Head of caudate nucleus (tissue), 42 donors: ENCODE measurements around the gene GARNL3.

Experiments
- DNase-seq, 42 donors: peaks; one replicate each; pipeline versions ENCODE4 v3.0.0 to v3.0.0-alpha.2; 2020 to 2021; ENCODE audit warnings: mixed read lengths in 7 of 42
- intact Hi-C: fragments of 100-400 bp; cut with DNase I; formaldehyde crosslinking; loops from one replicate; pipeline ENCODE4 v1.15.0; 2022

GARNL3 gene

GRCh38 chr9:127267793-127268525 lies 3.4 kb downstream of the GARNL3 start:
- DNase-seq, result peak in 5 of 42 donors; percentile 19 to 50 (median 30)
- intact Hi-C loops, result no loop called here

- intact Hi-C loops, result no loop called here
Observed at GRCh38 chr9:127269449-127269848, 4.9 kb downstream of the GARNL3 start.

GRCh38 chr9:127273326-127273725 lies 8.8 kb downstream of the GARNL3 start:
- intact Hi-C loops, result no loop called here

More at GRCh38 chr9:127269449-127269848, 4.9 kb downstream of the GARNL3 start:
- no peak for DNase-seq

GRCh38 chr9:127277099-127277498 lies 12.5 kb downstream of the GARNL3 start:
- intact Hi-C loops, result no loop called here
- DNase-seq, result no peak

More at GRCh38 chr9:127273326-127273725, 8.8 kb downstream of the GARNL3 start:
- no peak for DNase-seq

GRCh38 chr9:127277770-127278169 lies 13.2 kb downstream of the GARNL3 start:
- peak in 1 of 42 donors; percentile 61 for DNase-seq
- intact Hi-C loops, result no loop called here

GRCh38 chr9:127278372-127278771 lies 13.8 kb downstream of the GARNL3 start:
- DNase-seq, result no peak
- intact Hi-C loops, result no loop called here

- DNase-seq, result peak in 1 of 42 donors; percentile 25
- intact Hi-C loops, result no loop called here
Observed at GRCh38 chr9:127279717-127280285, 15.2 kb downstream of the GARNL3 start.

GRCh38 chr9:127280880-127281660 lies 16.5 kb downstream of the GARNL3 start:
- DNase-seq, result peak in 1 of 42 donors; percentile 30
- intact Hi-C loops, result no loop called here

GRCh38 chr9:127281891-127282290 lies 17.3 kb downstream of the GARNL3 start:
- no peak for DNase-seq
- intact Hi-C loops, result no loop called here

GRCh38 chr9:127282611-127283010 lies 18.0 kb downstream of the GARNL3 start:
- DNase-seq, result no peak
- intact Hi-C loops, result no loop called here

- DNase-seq, result no peak
- intact Hi-C loops, result no loop called here
Observed at GRCh38 chr9:127283135-127283534, 18.6 kb downstream of the GARNL3 start.

- DNase-seq, result peak in 41 of 42 donors; percentile 38 to 83 (median 62)
- intact Hi-C loops, result no loop called here
Observed at GRCh38 chr9:127283917-127284497, 19.4 kb downstream of the GARNL3 start.

GRCh38 chr9:127285965-127286364 lies 21.4 kb downstream of the GARNL3 start:
- intact Hi-C loops, result no loop called here
- no peak for DNase-seq

- DNase-seq, result peak in 1 of 42 donors; percentile 19
Observed at GRCh38 chr9:127290561-127291065, 26.0 kb downstream of the GARNL3 start.

GRCh38 chr9:127291246-127291778 lies 26.7 kb downstream of the GARNL3 start:
- DNase-seq, result peak in 9 of 42 donors; percentile 5 to 52 (median 34)
- intact Hi-C loops, result no loop called here

More at GRCh38 chr9:127290561-127291065, 26.0 kb downstream of the GARNL3 start:
- intact Hi-C loops, result no loop called here

GRCh38 chr9:127292415-127292814 lies 27.8 kb downstream of the GARNL3 start:
- DNase-seq, result no peak
- intact Hi-C loops, result no loop called here

GRCh38 chr9:127293328-127293727 lies 28.8 kb downstream of the GARNL3 start:
- DNase-seq, result no peak
- intact Hi-C loops, result no loop called here

- intact Hi-C loops, result no loop called here
- no peak for DNase-seq
Observed at GRCh38 chr9:127293767-127294166, 29.2 kb downstream of the GARNL3 start.

GRCh38 chr9:127295005-127295404 lies 30.4 kb downstream of the GARNL3 start:
- intact Hi-C loops, result no loop called here
- DNase-seq, result no peak
